ENCODE measurements around the gene SMG5.

DNA sequence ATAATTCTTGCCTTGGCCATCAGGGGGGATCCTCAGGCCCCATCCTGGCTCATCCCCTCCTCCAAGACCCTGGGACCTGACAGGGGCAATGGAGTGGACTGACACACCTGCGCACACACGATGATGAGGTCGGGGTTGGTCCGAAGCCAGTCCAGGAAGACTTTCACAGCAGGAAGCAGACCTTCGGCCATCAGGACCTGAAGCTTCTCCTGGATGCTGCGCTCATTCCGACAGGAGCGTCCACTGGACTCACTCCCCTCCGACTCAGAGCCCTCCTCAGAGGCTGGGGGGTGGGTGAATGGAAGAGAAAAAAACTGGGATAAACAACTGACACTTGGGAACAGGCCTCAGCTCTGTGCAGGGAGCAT lies 19.4 kb downstream of the SMG5 start:
- TF ChIP-seq, protein P1, sequence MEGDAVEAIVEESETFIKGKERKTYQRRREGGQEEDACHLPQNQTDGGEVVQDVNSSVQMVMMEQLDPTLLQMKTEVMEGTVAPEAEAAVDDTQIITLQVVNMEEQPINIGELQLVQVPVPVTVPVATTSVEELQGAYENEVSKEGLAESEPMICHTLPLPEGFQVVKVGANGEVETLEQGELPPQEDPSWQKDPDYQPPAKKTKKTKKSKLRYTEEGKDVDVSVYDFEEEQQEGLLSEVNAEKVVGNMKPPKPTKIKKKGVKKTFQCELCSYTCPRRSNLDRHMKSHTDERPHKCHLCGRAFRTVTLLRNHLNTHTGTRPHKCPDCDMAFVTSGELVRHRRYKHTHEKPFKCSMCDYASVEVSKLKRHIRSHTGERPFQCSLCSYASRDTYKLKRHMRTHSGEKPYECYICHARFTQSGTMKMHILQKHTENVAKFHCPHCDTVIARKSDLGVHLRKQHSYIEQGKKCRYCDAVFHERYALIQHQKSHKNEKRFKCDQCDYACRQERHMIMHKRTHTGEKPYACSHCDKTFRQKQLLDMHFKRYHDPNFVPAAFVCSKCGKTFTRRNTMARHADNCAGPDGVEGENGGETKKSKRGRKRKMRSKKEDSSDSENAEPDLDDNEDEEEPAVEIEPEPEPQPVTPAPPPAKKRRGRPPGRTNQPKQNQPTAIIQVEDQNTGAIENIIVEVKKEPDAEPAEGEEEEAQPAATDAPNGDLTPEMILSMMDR (IDR thresholded peaks at IDR 0.05), result no peak
- TF ChIP-seq EZH2 (IDR thresholded peaks at IDR 0.05) (no peak), EZH2phosphoT487 (IDR thresholded peaks at IDR 0.05) (no peak)

All from neural progenitor cell (in vitro differentiated cells).